K562 (cell line): ENCODE data around the gene GAL3ST2. TPM values are rescaled to one million over a fixed set of nuclear protein-coding genes. Genes with fewer than 3 reads are reported as not detected.
A peak's percentile ranks its signal among the peaks of the same experiment; 100 is the strongest.

Experiments
- ATAC-seq: fragments of 200-7000 bp; cut with Tn5 transposase; 3 replicates; pipeline ENCODE4 v1.9.1; 2020; ENCODE audit warnings: moderate library complexity
- BruUV-seq: library from RNA; stranded (reverse); fragments of 400-500 nt; replicated peaks from 2 replicates; lab custom pipeline; 2021; lab: Mats Ljungman, UMichigan
- CTCF ChIA-PET: fragments of 300-600 bp; formaldehyde crosslinking; extraction: SDS; loops from one replicate; lab custom pipeline; 2021; ENCODE audit warnings: low intra/inter-chr PET ratio; lab: Yijun Ruan, JAX
- POLR2A ChIA-PET: fragments of 300-600, 350-650 bp; sonication (Branson Sonifier 250); formaldehyde crosslinking; extraction: SDS; loops from one replicate; lab custom pipeline; 2021; ENCODE audit warnings: antibody characterized with exemption, inconsistent platforms; lab: Yijun Ruan, JAX
- DNase-seq, 4 experiments: peaks; one replicate each; pipeline versions ENCODE4 v3.0.0 to v3.0.0-alpha.2; 2011 to 2018; ENCODE audit warnings: low spot score in 3 of 4, mixed read lengths in 3 of 4; ENCODE audit errors: extremely low read depth in 1 of 4
- FAIRE-seq: peaks from 2 replicates; lab custom pipeline; 2011; peaks lifted over from hg19 to GRCh38; lab: Jason Lieb, UNC
- H2AFZ ChIP-seq: 2 replicates; pipeline ENCODE4 v1.6.0; 2011; ENCODE audit warnings: low read depth, low read length, control low read depth, inconsistent platforms
- H3K27ac ChIP-seq: fragments of 200-600 bp; 3 replicates; pipeline ENCODE4 v1.8.0; 2011; ENCODE audit warnings: low read depth, mild to moderate bottlenecking, control low read depth, inconsistent platforms, low read length, moderate library complexity, mixed read lengths; ENCODE audit errors: extremely low read depth
- H3K27me3 ChIP-seq, 2 experiments: fragments of 300-600 bp in 1 of 2; 2 replicates in 1 of 2; 3 replicates in 1 of 2; pipeline versions ENCODE4 v1.6.0 to v1.8.0; 2011; ENCODE audit warnings: inconsistent platforms in 2 of 2, low read length in 2 of 2, mild to moderate bottlenecking in 1 of 2, mixed read lengths in 1 of 2, moderate library complexity in 1 of 2; ENCODE audit not compliant: control insufficient read depth in 2 of 2, insufficient read depth in 2 of 2
- H3K36me3 ChIP-seq: fragments of 300-600 bp; 3 replicates; pipeline ENCODE4 v1.8.0; 2011; ENCODE audit warnings: mild to moderate bottlenecking, low read length, inconsistent platforms; ENCODE audit not compliant: control insufficient read depth, insufficient read depth
- H3K4me1 ChIP-seq, 2 experiments: fragments of 200-600 bp in 1 of 2; replicated peaks in 1 of 2; 2 replicates in 1 of 2; 3 replicates in 1 of 2; pipeline versions ENCODE4 v1.5.1 to v1.8.0; 2011; ENCODE audit warnings: inconsistent platforms in 2 of 2, low read length in 2 of 2, mild to moderate bottlenecking in 1 of 2, mixed read lengths in 1 of 2, moderate library complexity in 1 of 2; ENCODE audit not compliant: control insufficient read depth in 2 of 2, insufficient read depth in 2 of 2
- H3K4me2 ChIP-seq: 2 replicates; pipeline ENCODE4 v1.6.1; 2011; ENCODE audit warnings: low read length, control low read depth, inconsistent platforms, mixed read lengths; ENCODE audit not compliant: insufficient read depth
- H3K4me3 ChIP-seq: fragments of 200-600 bp; sonication (generic), shearing (Covaris generic); 2 replicates; pipeline ENCODE4 v1.5.1; 2016; ENCODE audit warnings: control low read depth, inconsistent platforms
- H3K79me2 ChIP-seq: fragments of 200-600 bp; 3 replicates; pipeline ENCODE4 v1.8.0; 2011; ENCODE audit warnings: low read length, inconsistent platforms; ENCODE audit not compliant: control insufficient read depth, insufficient read depth
- H3K9ac ChIP-seq, 2 experiments: 2 replicates each; pipeline versions ENCODE4 v1.6.0 to v1.6.1; 2011; ENCODE audit warnings: low read depth in 2 of 2, low read length in 2 of 2, control low read depth in 1 of 2, inconsistent platforms in 1 of 2, mild to moderate bottlenecking in 1 of 2, mixed read lengths in 1 of 2; ENCODE audit not compliant: insufficient read depth in 1 of 2
- H3K9me1 ChIP-seq: one replicate; pipeline ENCODE4 v1.6.0; 2011; ENCODE audit warnings: inconsistent platforms, mild to moderate bottlenecking, low read length, moderate library complexity; ENCODE audit not compliant: control insufficient read depth, insufficient read depth
- H3K9me3 ChIP-seq: replicated peaks from 2 replicates; pipeline ENCODE4 v1.5.1; 2011; ENCODE audit warnings: low read depth, low read length, inconsistent platforms; ENCODE audit not compliant: control insufficient read depth, insufficient read depth
- H4K20me1 ChIP-seq: replicated peaks from 2 replicates; pipeline ENCODE4 v1.6.1; 2011; ENCODE audit warnings: low read length, inconsistent platforms, mixed read lengths; ENCODE audit not compliant: control insufficient read depth, insufficient read depth
- C11orf30 ChIP-seq: fragments of 450-650 bp; IDR thresholded peaks from 2 replicates; pipeline ENCODE4 v1.6.1; 2016; ENCODE audit warnings: low read depth, mild to moderate bottlenecking
- CHD4 ChIP-seq: fragments of 200-600 bp; sonication (generic); IDR thresholded peaks from 3 replicates; pipeline ENCODE4 v1.6.1; 2012; ENCODE audit warnings: low read depth, mild to moderate bottlenecking, mixed read lengths, low read length, inconsistent platforms; ENCODE audit not compliant: insufficient read depth, insufficient replicate concordance, poor library complexity, severe bottlenecking
- IFI16 ChIP-seq: fragments of 250-450 bp; sonication (Bioruptor Pico); IDR thresholded peaks from 2 replicates; pipeline ENCODE4 v2.1.2; 2022; ENCODE audit warnings: mild to moderate bottlenecking, inconsistent platforms
- L3MBTL2 ChIP-seq: fragments of 450-650 bp; IDR thresholded peaks from 2 replicates; pipeline ENCODE4 v1.6.1; 2016; ENCODE audit warnings: mild to moderate bottlenecking, moderate library complexity
- MCM2 ChIP-seq: fragments of 450-650 bp; IDR thresholded peaks from 2 replicates; pipeline ENCODE4 v1.6.1; 2017; ENCODE audit warnings: low read depth, mild to moderate bottlenecking
- ZBTB33 ChIP-seq: sonication (generic); formaldehyde crosslinking; IDR thresholded peaks from 2 replicates; pipeline ENCODE4 v1.8.1; 2023; ENCODE audit warnings: mild to moderate bottlenecking, missing genetic modification reagents
- ZNF133 ChIP-seq: fragments of 250-450 bp; sonication (Bioruptor Pico); IDR thresholded peaks from 2 replicates; pipeline ENCODE4 v1.4.0; 2020; ENCODE audit warnings: mild to moderate bottlenecking
- WGBS: fragments of 100-300 bp; shearing (Covaris generic); methylation state at CpG from one replicate; pipeline ENCODE4 v1.1.6; 2016; ENCODE audit warnings: low coverage, mixed read lengths; ENCODE audit not compliant: insufficient coverage; ENCODE audit errors: missing lambda C conversion rate; 5-methylcytosine and 5-hydroxymethylcytosine counted together
- in situ Hi-C: fragments of 300-500 bp; cut with MboI; formaldehyde crosslinking; loops from 4 replicates; pipeline ENCODE4 v1.15.0; 2018; ENCODE audit warnings: inconsistent platforms, mixed read lengths
- intact Hi-C: fragments of 100-400 bp; cut with micrococcal nuclease; formaldehyde crosslinking; loops from 2 replicates; pipeline ENCODE4 v1.14.2; 2022
- polyA plus RNA-seq, 8 experiments: library from polyadenylated mRNA; depleted of rRNA in 4 of 8; stranded (reverse) in 5 of 8; unstranded in 3 of 8; fragments of >200 nt; fragmentation: Nextera tagmentation in 2 of 8; fragmentation: Illumina TruSeq in 1 of 8; extraction: Ambion mirVana in 2 of 8; extraction: Trizol in 1 of 8; gene quantifications; 2 replicates each; pipeline versions ENCODE4 v1.2.1 to v1.2.3, GENCODE V29; 2011 to 2014; ENCODE audit warnings: inconsistent platforms in 1 of 8, missing spikeins in 1 of 8
- total RNA-seq, 7 experiments: library from RNA; depleted of rRNA in 6 of 7; stranded (reverse); fragments of >200 nt in 6 of 7; fragmentation: Illumina TruSeq in 2 of 7; extraction: Trizol in 2 of 7; gene quantifications; 2 replicates each; pipeline versions ENCODE4 v1.2.1 to v1.2.3, GENCODE V29; 2011 to 2021; ENCODE audit warnings: low replicate concordance in 1 of 7

Gene GAL3ST2
- total and polyA plus RNA-seq, 9 of the 15 experiments (the other 6 are each of a cell fraction or from before 2014, with no cell fraction given), result 0.42 TPM; not detected in 8

DNA sequence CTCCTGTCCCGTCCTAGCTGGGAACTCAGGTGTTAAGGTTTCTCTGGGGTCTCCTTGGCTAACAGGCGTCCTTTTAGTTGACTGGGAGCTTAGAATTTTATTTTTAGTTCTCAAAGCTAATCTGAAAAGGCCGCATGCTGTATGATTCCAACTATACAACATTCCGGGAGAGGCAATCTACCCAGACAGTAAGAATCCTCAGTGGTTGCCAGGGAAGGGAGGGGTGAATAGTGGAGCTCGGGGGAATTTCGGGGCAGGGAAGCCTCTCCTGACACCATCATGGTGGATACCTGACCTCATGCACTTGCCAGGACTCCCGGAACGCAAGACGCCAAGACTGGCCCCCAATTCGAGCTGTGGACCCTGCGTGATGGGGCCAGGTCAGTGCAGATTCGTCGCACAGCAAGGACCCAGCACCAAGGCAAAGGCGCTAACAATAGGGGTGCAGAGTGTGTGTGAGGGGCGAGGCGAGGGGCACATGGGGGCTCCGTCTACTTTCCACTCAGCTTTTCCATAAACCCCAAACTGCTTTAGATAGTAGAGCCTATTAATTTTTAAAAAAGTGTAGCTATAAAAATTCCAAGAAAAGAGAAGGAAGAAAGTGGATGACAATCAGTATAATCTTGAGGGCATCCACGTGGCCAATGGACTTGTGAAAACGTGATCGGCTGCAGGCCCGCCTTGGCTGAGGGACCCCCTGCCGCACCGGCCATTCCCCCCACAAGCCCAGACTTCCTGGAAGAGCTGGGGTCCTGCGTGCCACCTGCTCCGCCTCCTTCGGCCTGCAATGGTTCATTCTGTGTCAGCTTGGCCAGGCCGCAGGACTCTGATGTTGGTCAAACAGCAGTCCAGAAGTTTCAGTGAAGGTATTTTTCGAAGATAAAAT lies 64.8 kb downstream of the GAL3ST2 start:
- Histone ChIP-seq H4K20me1 (no peaks in the 10 kb centered on the region), H3K9me1 (no peaks in the 10 kb centered on the region), H2AFZ (0 out of 2 replicates have a peak overlapping the region, but pooled peaks have one; percentile 51), H3K36me3 (no peaks in the 10 kb centered on the region), H3K4me2 (no peak overlapping the region), H3K9ac (no peak overlapping the region), H3K9me3 (no peaks in the 10 kb centered on the region), H3K27me3 (no peaks in the 10 kb centered on the region), H3K27ac (no peak overlapping the region), H3K4me1 (peaks cover 8 to 39% of the 10 kb centered on the region in 2 experiments), H3K4me3 (no peak overlapping the region), H3K79me2 (peaks cover 15% of the 10 kb centered on the region; the same call in 2 of the 3 replicates)
- 77% methylated on average over 21 of the region's 28 CpGs for WGBS
- FAIRE-seq (no peak), ATAC-seq (no peak), DNase-seq (no peak)
- POLR2A ChIA-PET, result interaction anchor here (0.6 to 0.7 kb wide), 2 partner anchors 100 to 194 kb away, joined by 3 to 5 read pairs; no protein-coding TSS in a partner anchor
- CTCF ChIA-PET, result no interaction called here
- no TSS peak for BruUV-seq
- TF ChIP-seq ZNF133 (CRISPR knock-in tag), result no peak
- TF ChIP-seq IFI16 (CRISPR knock-in tag), result no peak
- TF ChIP-seq MCM2, result no peak
- TF ChIP-seq CHD4, result no peak
- TF ChIP-seq C11orf30, result no peak
- TF ChIP-seq ZBTB33, result 0 out of 2 replicates have a peak, but pooled peaks have one; percentile 39
- TF ChIP-seq L3MBTL2, result peak; percentile 20; the same call in 1 of the 2 replicates
- intact Hi-C loops, result no loop called here
- in situ Hi-C loops, result no loop called here
